Hematopoietic multipotent progenitor cell treated with erythropoietin and hydrocortisone succinate and interleukin-3 and kit ligand, for 15 days (in vitro differentiated cells): ENCODE results near the gene TBX10.
"Not testable (repeated sequence)": the region's sequence is repeated elsewhere in the genome, so short reads cannot be mapped to it uniquely, and the experiment has no call there.

Experiments used
- DNase-seq: peaks from one replicate; pipeline ENCODE4 v3.0.0-alpha.2; 2015; ENCODE audit warnings: low spot score

Gene TBX10

DNA sequence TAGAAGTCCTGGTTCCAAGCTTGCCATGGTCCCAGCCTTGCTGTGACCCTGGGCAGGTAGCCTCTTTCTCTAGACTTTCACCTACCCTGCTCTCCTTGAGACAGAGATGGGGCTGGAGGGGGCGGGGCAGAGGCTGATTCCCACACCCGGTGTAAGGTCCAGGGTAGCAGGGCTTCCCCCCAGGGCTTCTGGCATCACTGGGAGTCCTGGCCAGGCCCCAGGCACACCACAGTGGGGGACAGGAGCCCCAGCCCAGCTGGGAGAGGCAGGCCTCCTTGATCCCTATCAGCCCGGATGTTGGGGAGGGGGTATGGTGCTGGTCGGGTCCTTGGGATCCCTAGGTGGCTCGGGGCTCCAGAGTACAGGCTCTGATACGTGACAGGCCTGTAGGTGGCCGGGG is 8.2 kb downstream of the TBX10 start:
- DNase-seq: no peak

DNA sequence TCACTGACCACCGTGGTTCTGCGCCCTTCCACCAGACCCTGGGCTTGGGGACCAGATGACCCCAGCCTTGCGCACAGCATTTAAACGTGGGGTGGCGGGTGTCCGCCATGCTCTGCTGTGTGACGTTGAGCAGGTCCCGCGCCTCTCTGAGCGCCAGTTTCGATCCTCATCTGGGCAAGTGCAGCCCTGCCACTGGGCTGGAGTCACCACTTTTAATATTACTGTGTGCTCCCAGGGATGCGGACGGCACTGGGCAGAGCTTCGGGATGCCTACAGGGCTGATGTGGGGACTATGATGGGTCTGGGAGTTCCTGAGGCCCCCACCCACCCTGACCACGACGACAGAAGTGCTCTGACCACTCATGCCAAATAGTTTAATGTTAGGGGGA is 8.6 kb downstream of the TBX10 start:
- no peak for DNase-seq

DNA sequence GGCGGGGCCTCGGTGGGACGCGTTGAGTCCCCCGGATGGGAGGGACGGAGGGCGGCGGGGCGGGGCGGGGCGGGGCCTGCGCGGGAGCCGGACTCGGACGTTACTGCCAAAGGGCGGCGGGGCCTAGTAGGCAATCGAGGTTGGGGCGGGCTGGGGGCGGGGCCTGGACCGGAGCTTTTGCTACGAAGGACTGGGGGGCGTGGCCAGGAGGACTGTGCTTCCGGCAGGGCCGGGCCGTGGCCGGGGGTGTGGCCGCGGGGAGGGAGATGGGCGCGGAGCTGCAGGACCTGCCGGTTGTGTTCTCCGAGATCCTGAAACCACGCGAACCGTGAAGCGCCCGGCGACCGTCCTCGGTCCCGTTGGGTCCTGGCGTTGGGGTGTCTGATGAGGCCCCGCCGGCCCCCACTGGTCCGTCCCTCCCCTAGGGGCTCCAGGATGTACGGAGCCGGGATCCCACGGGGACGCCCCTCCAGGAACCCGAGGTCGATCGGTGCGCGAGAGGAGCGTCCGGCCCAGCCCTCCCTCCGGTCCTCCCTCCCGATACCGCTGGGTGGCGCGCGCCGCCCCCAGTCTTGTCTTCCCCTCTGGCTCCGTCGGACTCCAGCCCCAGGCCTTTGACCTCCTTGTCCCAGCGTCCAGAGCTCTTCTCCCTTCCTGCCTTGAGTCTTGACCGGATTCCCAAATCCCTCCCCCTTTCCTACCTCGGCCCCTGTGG is 9.2 kb downstream of the TBX10 start:
- peak; percentile 96 for DNase-seq

DNA sequence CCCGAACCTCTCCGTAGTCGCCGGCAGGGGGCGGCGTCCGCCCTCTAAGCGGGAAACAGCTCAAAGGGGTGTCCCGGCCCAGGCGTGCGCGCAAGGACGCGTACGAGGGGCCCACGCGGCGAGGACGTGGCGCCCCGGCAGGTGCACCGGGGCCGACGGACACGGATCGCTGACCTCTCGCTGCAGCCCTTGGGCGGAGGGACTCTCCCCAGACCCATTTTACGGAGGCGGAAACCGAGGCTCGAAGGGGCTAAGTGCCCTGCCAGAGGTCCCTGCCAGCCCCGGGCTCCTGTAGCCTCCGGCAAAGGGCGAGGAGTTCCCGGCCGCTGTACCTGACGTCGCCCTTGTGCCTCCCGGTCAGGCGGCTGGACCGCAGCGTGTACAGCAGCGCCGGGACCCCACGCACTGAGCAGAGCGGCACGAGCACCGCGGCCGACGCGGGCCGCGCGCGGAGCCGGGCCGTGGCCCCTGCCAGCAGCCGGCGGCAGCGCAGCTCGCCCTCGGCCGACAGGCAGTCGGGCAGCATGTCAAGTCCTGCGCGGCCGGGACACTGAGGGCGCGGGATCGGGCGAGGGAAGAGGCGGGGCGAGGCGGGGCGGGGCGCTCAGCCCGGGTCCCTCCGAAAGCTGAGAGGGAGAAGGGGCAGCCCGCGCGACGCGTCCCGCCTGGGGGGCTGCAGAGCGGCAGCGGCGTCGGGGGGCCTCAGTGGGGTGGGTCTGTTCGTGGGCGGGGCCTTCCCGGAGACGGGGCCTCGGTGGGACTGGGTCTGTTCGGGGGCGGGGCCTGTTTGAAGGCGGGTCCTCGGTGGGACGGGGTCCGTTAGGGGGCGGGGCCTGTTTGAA is 10.0 kb downstream of the TBX10 start, which contains the start of gene NUDT8:
NUDT8 (minus strand) TSS at position 552 of the 842 bp plus-strand sequence; CDS start at position 526, 26 bp downstream.
- peak; percentile 82 for DNase-seq

DNA sequence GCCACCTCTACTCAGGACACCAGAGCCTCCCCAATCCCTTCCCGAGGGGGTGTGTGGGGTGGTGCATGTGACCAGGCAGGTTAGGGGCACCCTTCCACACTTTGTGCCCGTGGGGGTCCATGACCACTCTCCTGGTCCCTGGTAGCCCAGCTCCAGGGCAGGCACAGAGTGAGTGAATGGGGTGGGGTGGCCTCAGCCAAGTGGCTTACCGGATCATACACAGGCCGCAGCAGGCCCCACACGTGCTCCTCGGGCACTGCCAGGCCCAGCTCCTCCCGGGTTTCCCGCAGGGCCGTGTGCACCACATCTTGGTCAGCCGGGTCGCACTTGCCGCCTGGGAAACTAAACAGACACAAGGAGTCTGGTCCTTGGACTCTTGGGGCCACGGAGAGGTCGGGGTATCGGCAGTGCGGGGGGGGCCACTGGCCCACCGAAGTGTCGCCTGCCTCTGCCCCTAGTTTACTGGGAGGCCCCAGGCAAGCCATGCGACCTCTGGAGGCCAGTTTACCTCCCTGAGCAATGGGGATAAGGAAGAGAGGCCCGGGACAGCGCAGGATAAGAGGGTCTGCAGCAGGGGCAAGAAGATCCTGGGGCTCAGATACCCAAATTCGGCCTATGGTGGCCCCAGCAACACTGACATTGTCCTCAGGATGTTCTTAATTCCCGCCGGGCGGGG is 10.7 kb downstream of the TBX10 start:
- no peak for DNase-seq

DNA sequence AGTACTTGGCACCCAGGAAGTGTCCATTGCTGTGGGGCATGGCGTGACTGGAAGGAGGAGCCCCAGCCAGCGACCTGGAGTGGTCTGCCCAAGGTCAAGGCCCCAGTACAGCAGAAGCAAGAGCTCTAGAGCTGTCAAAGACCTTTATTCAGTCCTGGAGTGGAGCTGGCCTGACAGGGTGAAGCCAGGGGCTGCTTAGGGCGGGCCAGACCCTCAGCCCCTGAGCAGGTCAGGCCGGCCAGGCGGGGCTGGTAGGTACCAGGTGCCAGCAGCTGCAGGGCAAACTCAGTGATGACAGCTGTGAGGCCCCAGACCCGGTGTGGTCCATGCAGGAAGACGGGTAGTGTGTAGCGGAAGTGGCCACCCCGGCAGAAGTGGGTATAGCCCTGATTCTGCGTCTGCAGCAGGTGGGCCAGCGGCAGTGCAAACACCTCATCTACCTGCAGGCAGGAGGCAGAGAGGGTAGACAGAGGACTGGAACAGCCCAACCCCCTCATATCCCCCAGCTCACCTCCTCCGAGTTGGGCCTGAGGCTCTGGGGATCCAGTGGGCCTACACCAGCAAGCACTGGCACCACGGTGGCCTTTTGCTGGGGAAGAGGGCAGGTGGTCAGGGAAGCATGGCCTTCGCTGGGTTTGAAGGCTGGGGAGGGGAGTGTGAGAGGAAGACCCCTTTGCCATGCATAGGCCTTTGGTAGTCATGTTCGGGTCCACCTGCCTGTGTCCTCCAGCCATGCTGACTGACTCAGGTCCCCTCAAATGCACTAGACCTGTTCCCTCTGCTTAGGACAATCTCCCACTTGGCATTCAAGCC is 11.5 kb downstream of the TBX10 start:
- no peak for DNase-seq

DNA sequence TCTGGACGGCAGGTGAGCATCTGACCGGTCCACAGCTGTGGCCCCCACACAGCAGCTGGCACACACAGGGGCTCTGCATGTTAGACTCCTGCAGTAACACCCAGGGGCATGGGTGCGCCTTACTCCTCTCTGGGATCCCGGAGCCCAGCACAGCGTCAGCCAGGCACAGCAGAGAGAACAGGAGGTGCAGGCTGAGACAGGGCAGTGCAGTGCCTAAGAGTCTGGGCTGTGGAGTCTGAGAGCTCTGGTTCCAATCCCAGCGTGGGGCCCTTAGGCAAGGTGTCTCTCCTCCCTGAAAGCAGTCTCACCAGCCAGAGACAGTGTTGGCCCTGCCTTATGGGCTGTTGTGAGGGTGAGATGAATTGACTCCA is 12.1 kb downstream of the TBX10 start:
- no peak for DNase-seq

DNA sequence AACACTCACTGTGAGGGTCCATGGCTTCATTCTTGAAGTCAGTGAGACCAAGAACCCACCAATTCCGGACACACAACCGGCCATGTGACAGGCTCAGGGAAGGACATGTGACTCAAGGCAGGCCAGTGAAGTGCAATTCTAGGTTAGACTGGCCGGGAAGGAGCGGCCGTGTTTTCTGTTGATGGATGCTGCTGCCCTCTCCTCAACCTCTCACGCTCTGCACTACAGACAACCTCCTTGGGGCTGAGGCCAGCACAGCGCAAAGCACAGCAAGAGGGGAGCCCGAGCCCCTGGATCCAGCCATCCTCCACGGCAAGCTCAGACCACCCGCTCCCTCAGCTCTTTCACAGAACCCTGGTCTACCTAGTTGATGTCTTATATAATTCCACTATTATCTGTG is 12.6 kb downstream of the TBX10 start:
- DNase-seq: no peak

DNA sequence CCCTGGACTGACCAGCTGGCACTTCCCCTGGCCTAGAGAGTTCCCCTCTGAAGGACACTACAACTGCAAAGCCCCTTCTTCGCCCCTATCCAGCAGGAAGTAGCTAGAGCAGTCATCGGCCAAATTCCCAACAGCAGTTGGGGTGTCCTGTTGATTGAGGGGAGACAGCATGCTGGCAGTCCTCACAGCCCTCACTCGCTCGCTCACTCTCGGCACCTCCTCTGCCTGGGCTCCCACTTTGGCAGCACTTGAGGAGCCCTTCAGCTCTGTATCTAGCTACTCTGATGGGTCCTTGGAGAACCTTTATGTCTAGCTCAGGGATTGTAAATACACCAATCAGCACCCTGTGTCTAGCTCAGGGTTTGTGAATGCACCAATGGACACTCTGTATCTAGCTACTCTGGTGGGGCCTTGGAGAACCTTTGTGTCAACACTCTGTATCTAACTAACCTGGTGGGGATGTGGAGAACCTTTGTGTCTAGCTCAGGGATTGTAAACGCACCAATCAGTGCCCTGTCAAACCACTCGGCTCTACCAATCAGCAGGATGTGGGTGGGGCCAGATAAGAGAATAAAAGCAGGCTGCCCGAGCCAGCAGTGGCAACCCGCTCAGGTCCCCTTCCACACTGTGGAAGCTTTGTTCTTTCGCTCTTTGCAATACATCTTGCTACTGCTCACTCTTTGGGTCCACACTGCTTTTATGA is 13.3 kb downstream of the TBX10 start:
- not testable (repeated sequence) for DNase-seq

DNA sequence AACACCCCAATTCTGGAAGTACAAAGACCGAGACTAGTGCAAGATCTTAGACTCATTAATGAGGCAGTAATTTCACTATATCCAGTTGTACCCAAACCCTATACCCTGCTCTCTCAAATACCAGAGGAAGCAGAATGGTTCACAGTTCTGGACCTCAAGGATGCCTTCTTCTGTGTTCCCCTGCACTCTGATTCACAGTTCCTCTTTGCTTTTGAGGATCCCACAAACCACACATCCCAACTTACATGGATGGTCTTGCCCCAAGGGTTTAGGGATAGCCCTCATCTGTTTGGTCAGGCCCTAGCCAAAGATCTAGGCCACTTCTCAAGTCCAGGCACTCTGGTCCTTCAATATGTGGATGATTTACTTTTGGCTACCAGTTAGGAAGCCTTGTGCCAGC is 15.8 kb downstream of the TBX10 start:
- not testable (repeated sequence) for DNase-seq

DNA sequence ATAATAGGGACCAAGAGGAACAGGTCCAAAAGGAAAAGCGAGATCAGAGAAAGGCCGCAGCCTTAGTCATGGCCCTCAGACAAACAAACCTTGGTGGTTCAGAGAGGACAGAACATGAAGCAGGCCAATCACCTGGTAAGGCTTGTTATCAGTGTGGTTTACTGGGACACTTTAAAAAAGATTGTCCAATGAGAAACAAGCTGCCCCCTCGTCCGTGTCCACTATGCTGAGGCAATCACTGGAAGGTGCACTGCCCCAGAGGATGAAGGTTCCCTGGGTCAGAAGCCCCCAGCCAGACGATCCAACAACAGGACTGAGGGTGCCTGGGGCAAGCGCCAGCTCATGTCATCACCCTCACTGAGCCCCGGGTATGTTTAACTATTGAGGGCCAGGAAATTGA is 16.7 kb downstream of the TBX10 start:
- DNase-seq: not testable (repeated sequence)

DNA sequence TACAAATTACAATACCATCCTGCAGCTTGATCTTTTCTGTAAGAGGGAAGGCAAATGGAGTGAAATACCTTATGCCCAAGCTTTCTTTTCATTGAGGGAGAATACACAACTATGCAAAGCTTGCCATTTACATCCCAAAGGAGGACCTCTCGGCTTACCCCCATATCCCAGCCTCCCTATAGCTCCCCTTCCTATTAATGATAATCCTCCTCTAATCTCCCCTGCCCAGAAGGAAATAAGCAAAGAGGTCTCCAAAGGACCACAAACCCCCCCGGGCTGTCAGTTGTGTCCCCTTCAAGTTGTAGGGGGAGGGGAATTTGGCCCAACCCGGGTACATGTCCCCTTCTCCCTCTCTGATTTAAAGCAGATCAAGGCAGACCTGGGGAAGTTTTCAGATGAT is 17.6 kb downstream of the TBX10 start:
- DNase-seq: not testable (repeated sequence)

DNA sequence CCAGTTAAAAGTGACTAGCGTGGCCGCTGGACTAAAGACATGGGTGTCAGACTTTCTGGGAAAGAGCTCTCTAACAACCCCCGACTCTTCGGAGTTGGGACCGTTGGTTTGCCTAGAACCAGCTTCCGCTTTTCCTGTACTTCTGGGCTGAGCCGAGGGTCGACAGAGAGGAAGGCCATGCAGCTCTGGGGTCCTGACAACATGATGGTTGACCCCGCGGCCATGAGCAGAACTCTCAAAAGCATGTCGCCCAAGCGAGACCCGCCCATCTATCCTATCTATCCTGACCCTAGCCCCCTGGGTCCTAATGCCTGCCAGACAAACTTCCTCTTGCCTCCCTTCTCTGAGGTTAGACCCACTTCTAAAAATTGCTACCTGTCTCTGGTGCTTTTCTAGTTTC is 18.9 kb downstream of the TBX10 start:
- not testable (repeated sequence) for DNase-seq

DNA sequence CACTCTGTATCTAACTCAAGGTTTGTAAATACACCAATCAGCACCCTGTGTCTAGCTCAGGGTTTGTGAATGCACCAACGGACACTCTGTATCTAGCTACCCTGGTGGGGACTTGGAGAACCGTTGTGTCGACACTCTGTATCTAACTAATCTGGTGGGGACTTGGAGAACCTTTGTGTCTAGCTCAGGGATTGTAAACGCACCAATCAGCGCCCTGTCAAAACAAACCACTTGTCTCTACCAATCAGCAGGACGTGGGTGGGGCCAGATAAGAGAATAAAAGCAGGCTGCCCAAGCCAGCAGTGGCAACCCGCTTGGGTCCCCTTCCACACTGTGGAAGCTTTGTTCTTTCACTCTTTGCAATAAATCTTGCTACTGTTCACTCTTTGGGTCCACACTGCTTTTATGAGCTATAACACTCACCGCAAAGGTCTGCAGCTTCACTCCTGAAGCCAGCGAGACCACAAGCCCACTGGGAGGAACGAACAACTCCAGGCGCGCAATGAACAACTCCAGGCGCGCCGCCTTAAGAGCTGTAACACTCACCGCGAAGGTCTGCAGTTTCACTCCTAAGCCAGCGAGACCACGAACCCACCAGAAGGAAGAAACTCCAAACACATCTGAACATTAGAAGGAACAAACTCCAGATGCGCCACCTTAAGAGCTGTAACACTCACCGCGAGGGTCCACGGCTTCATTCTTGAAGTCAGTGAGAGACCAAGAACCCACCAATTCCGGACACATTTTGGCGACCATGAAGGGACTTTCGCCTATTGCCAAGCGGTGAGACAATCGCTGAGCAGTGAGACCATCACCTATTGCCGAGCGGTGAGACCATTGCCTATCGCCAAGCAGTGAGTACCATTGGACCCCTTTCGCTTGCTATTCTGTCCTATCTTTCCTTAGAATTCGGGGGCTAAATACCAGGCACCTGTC is 19.6 kb downstream of the TBX10 start:
- DNase-seq: not testable (repeated sequence)

DNA sequence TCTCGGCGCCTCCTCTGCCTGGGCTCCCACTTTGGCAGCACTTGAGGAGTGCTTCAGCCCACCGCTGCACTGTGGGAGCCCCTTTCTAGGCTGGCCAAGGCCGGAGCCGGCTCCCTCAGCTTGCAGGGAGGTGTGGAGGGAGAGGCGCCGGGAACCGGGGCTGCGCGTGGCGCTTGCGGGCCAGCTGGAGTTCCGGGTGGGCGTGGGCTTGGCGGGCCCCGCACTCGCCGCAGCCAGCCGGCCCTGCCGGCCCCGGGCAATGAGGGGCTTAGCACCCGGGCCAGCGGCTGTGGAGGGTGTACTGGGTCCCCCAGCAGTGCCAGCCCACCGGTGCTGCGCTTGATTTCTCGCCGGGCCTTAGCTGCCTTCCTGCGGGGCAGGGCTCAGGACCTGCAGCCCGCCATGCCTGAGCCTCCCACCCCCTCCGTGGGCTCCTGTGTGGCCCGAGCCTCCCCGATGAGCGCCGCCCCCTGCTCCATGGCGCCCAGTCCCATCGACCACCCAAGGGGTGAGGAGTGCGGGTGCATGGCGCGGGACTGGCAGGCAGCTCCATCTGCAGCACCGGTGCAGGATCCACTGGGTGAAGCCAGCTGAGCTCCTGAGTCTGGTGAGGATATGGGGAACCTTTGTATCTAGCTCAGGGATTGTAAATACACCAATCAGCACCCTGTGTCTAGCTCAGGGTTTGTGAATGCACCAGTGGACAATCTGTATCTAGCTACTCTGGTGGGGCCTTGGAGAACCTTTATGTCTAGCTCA is 20.5 kb downstream of the TBX10 start:
- not testable (repeated sequence) for DNase-seq

DNA sequence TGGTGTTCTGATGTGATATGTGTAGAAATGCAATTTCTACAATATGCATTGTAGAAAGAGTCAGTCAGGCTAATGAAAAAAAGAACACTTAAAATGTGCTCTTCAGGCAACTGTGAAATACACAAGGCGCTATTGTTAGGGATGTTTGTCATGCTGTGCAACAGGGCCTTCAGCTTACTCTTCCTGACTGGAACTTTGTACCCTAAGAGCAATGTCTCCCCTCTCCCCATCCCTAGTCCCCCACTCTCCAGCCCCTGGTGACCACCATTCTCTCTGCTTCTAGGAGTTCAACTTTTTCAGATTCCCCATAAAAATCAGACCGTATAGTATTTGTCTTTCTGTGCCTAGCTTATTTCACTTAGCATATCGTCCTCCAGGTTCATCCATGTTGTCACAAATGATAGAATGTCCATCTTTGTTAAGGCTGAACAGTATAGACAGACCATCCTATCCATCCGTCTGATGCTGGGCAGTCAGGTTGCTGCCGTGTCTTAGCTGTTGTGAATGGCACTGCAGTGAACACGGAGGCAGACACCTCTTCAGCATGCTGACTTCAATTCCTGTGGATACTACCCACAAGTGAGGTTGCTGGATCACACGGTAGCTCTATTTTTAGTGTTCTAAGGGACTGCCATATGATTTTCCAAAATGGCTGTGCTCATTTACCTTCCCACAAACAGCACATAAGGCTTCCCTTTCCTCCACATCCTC is 22.2 kb downstream of the TBX10 start:
- no peak for DNase-seq

DNA sequence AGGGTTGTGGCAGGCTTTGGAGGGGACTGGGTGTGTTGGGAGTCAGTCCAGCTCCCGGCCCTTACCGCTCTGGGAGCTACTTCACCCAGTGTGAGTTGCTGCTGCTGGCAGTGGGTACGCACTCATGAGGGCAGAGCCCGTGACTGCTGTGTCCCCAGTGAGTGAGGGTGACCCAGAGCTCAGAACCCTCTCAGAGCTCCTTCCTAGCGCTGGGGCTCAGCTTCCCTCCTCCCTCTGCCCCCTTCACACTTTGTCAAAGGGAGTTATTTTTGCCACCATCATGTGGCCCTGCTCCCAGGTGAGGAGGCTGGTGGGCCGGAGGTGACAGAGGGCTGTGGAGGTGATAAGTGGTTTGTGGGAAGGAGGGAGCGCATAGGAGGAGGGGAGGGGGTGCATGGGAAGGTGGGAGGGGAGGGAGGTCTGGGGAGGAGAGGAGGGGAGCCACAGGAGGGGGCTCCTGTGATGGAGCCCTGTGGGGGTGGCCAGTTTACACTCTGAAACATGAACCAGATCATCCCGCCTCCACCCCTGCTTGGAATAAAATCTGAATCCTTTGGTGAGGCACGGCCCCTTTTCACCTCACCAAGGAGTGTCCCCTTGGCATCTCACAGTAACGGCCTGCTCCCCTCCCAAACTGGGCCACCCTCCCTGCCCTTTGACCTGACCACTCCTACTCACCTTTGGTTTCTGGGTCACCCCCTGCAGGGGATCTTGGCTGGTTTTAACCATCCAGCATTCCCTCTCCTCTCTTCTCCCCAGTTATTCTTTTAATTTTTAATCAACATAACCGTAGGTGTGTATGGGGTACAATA is 22.9 kb downstream of the TBX10 start:
- DNase-seq: no peak
